K562 (cell line): ENCODE data around the gene GALT. TPM values are rescaled to one million over a fixed set of nuclear protein-coding genes. Genes with fewer than 3 reads are reported as not detected.

Source experiments
- ATF1 ChIP-seq, 2 experiments: fragments of 450-650 bp in 1 of 2; IDR thresholded peaks; 2 replicates each; pipeline ENCODE4 v1.6.1; 2016; ENCODE audit warnings: missing compliant biosample characterization in 1 of 2, missing genetic modification characterization in 1 of 2
- BHLHE40 ChIP-seq: IDR thresholded peaks from 2 replicates; pipeline ENCODE4 v1.6.1; 2011; ENCODE audit warnings: low read length, improper control_type of control experiment
- CCNT2 ChIP-seq: IDR thresholded peaks from 2 replicates; pipeline ENCODE4 v1.6.1; 2011; ENCODE audit warnings: borderline replicate concordance, low read depth, mild to moderate bottlenecking, moderate library complexity, mixed read lengths, low read length; ENCODE audit not compliant: insufficient read length; ENCODE audit errors: extremely low read depth
- DMBX1 ChIP-seq: fragments of 250-450 bp; sonication (Bioruptor Pico); IDR thresholded peaks from 2 replicates; pipeline ENCODE4 v1.8.0; 2022; ENCODE audit warnings: inconsistent platforms, mild to moderate bottlenecking, moderate library complexity, borderline replicate concordance
- FOXK1 ChIP-seq: sonication (generic); formaldehyde crosslinking; IDR thresholded peaks from 2 replicates; pipeline ENCODE4 v1.8.0; 2022; ENCODE audit warnings: missing genetic modification reagents, mild to moderate bottlenecking, borderline replicate concordance
- HDAC1 ChIP-seq, 2 experiments: fragments of 450-650 bp; IDR thresholded peaks; 2 replicates each; pipeline ENCODE4 v1.6.1; 2016 to 2017; ENCODE audit warnings: inconsistent platforms in 1 of 2, mild to moderate bottlenecking in 1 of 2, moderate library complexity in 1 of 2
- KAT8 ChIP-seq: fragments of 450-650 bp; IDR thresholded peaks from 2 replicates; pipeline ENCODE4 v1.6.1; 2016; ENCODE audit warnings: low read depth, mild to moderate bottlenecking
- MEIS2 ChIP-seq: fragments of 450-650 bp; IDR thresholded peaks from 2 replicates; pipeline ENCODE4 v1.6.1; 2014; ENCODE audit warnings: mild to moderate bottlenecking; ENCODE audit not compliant: partially characterized antibody
- MYNN ChIP-seq, 2 experiments: sonication (generic); formaldehyde crosslinking in 1 of 2; IDR thresholded peaks; 2 replicates each; pipeline versions ENCODE4 v1.5.0 to v1.6.1; 2016 to 2020; ENCODE audit warnings: antibody characterized with exemption in 1 of 2, missing genetic modification reagents in 1 of 2
- NFE2 ChIP-seq: IDR thresholded peaks from 2 replicates; pipeline ENCODE4 v1.6.1; 2014; ENCODE audit warnings: antibody characterized with exemption, low read depth
- POLR2G ChIP-seq: fragments of 200-400 bp; formaldehyde crosslinking; IDR thresholded peaks from 2 replicates; pipeline ENCODE4 v1.6.1; 2017; ENCODE audit warnings: low read depth, mild to moderate bottlenecking, antibody characterized with exemption, low read length, moderate library complexity
- SMAD4 ChIP-seq: fragments of 250-450 bp; sonication (Bioruptor Pico); conservative IDR thresholded peaks from 2 replicates; pipeline ENCODE4 v1.8.0; 2021; ENCODE audit warnings: inconsistent platforms, mild to moderate bottlenecking, moderate library complexity
- SNRNP70 ChIP-seq: fragments of 200-400 bp; formaldehyde crosslinking; optimal IDR thresholded peaks from 2 replicates; pipeline ENCODE3; 2017; ENCODE audit warnings: low read depth, low read length
- SP1 ChIP-seq: sonication (generic); formaldehyde crosslinking; IDR thresholded peaks from 2 replicates; pipeline ENCODE4 v1.8.1; 2022; ENCODE audit warnings: mild to moderate bottlenecking, missing genetic modification reagents
- TEAD2 ChIP-seq: fragments of 450-650 bp; IDR thresholded peaks from 2 replicates; pipeline ENCODE4 v1.6.1; 2016; ENCODE audit warnings: missing genetic modification characterization, control low read depth, missing compliant biosample characterization
- ZBTB2 ChIP-seq: fragments of 450-650 bp; IDR thresholded peaks from 2 replicates; pipeline ENCODE4 v1.6.1; 2016; ENCODE audit warnings: antibody characterized with exemption
- ZNF217 ChIP-seq: sonication (generic); formaldehyde crosslinking; IDR thresholded peaks from 2 replicates; pipeline ENCODE4 v1.8.0; 2022; ENCODE audit warnings: mild to moderate bottlenecking, missing genetic modification reagents
- ZNF589 ChIP-seq: fragments of 200-800 bp; sonication (Bioruptor generic); IDR thresholded peaks from 2 replicates; pipeline ENCODE4 v1.6.1; 2016; ENCODE audit warnings: low read depth, missing genetic modification characterization, missing compliant biosample characterization
- polyA plus RNA-seq, 8 experiments: library from polyadenylated mRNA; depleted of rRNA in 4 of 8; stranded (reverse) in 5 of 8; unstranded in 3 of 8; fragments of >200 nt; fragmentation: Nextera tagmentation in 2 of 8; fragmentation: Illumina TruSeq in 1 of 8; extraction: Ambion mirVana in 2 of 8; extraction: Trizol in 1 of 8; gene quantifications; 2 replicates each; pipeline versions ENCODE4 v1.2.1 to v1.2.3, GENCODE V29; 2011 to 2014; ENCODE audit warnings: inconsistent platforms in 1 of 8, missing spikeins in 1 of 8
- total RNA-seq, 7 experiments: library from RNA; depleted of rRNA in 6 of 7; stranded (reverse); fragments of >200 nt in 6 of 7; fragmentation: Illumina TruSeq in 2 of 7; extraction: Trizol in 2 of 7; gene quantifications; 2 replicates each; pipeline versions ENCODE4 v1.2.1 to v1.2.3, GENCODE V29; 2011 to 2021; ENCODE audit warnings: low replicate concordance in 1 of 7
- TF ChIP-seq, protein P1 (sequence below): conservative IDR thresholded peaks from 2 replicates; pipeline ENCODE4 v1.6.1; 2011; ENCODE audit warnings: low read depth, mild to moderate bottlenecking, low read length; ENCODE audit not compliant: control insufficient read depth
- TF ChIP-seq, protein P2 (sequence below), 3 experiments: IDR thresholded peaks in 2 of 3; conservative IDR thresholded peaks in 1 of 3; 2 replicates each; pipeline ENCODE4 v1.5.1; 2011 to 2012; ENCODE audit warnings: low read length in 3 of 3, mild to moderate bottlenecking in 3 of 3, control low read depth in 2 of 3, improper control_type of control experiment in 1 of 3, inconsistent platforms in 1 of 3, low read depth in 1 of 3, mixed read lengths in 1 of 3, moderate library complexity in 1 of 3; ENCODE audit not compliant: insufficient read depth in 2 of 3
- TF ChIP-seq, protein P3 (sequence below): fragments of 200-800 bp; sonication (Bioruptor generic); IDR thresholded peaks from 2 replicates; pipeline ENCODE4 v1.6.1; 2017; ENCODE audit warnings: missing genetic modification characterization, missing compliant biosample characterization

Gene GALT
- total and polyA plus RNA-seq, 9 of the 15 experiments (the other 6 are each of a cell fraction or from before 2014, with no cell fraction given) = 7.3 to 29.2 (median 15.6) TPM

DNA sequence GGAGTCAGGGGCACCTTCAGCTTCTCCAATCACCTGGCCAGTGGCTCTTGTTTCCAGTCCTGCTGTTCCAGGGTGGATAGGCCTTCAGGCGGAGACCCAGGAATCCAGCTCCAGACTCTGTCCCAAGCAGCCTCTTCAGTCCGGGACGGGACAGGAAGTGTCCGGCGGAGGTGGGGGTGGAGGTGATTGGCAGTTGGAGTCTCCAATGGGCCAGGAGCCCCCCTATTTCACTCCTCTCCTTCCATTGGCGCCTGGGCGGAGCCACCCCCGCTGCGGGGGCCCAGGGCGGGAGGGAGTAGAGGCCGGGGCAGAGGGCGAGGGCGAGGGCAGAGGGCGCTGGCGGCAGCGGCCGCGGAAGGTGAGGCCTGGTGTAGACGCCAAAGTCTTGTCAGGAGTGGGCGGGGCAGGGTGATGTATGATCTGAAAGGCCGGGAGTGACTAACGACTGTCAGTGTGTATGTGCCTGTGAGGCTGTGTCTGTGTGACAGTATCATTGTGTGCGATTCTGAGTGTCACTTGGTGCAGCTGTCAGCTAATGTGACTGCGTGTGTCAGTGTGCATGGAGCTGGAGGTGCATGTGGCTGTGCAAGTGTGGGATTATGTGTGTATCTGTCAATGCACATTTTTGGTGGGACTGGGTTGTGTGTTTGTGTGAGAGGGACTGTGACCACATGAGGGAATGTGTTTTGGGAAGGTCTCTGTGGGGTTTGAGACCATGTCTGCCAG, 5.6 kb downstream of the GALT start, which contains the start of gene IL11RA (continued):
- TF ChIP-seq BHLHE40 = peak; percentile 29; the same call in 1 of the 2 replicates
- TF ChIP-seq SP1 (CRISPR knock-in tag) = peak; percentile 50; the same call in 1 of the 2 replicates
- peak; percentile 99 for TF ChIP-seq MEIS2
- TF ChIP-seq FOXK1 (CRISPR knock-in tag) = no peak
- TF ChIP-seq ZNF217 (CRISPR knock-in tag) = no peak
- peak; percentile 59 for TF ChIP-seq SMAD4
- TF ChIP-seq HDAC1 (IDR thresholded peaks at IDR 0.05) = peak in 1 of 2 experiments; percentile 87; a peak in 2 of 4 replicates
- TF ChIP-seq ZNF589 (CRISPR knock-in tag) = no peak
- TF ChIP-seq, protein P1, sequence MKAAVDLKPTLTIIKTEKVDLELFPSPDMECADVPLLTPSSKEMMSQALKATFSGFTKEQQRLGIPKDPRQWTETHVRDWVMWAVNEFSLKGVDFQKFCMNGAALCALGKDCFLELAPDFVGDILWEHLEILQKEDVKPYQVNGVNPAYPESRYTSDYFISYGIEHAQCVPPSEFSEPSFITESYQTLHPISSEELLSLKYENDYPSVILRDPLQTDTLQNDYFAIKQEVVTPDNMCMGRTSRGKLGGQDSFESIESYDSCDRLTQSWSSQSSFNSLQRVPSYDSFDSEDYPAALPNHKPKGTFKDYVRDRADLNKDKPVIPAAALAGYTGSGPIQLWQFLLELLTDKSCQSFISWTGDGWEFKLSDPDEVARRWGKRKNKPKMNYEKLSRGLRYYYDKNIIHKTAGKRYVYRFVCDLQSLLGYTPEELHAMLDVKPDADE = peak; percentile 46; the same call in 1 of the 2 replicates
- TF ChIP-seq, protein P2, sequence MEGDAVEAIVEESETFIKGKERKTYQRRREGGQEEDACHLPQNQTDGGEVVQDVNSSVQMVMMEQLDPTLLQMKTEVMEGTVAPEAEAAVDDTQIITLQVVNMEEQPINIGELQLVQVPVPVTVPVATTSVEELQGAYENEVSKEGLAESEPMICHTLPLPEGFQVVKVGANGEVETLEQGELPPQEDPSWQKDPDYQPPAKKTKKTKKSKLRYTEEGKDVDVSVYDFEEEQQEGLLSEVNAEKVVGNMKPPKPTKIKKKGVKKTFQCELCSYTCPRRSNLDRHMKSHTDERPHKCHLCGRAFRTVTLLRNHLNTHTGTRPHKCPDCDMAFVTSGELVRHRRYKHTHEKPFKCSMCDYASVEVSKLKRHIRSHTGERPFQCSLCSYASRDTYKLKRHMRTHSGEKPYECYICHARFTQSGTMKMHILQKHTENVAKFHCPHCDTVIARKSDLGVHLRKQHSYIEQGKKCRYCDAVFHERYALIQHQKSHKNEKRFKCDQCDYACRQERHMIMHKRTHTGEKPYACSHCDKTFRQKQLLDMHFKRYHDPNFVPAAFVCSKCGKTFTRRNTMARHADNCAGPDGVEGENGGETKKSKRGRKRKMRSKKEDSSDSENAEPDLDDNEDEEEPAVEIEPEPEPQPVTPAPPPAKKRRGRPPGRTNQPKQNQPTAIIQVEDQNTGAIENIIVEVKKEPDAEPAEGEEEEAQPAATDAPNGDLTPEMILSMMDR (IDR thresholded peaks at IDR 0.05 in 2 of 3, conservative IDR thresholded peaks at IDR 0.05 in 1 of 3; ENCODE audit: insufficient read depth in 2 of 3, low read depth in 1 of 3, low read length in 3 of 3) = peak; percentile 7 to 29 (median 20); a peak in 3 of 6 replicates
- peak; percentile 91 for TF ChIP-seq MYNN (IDR thresholded peaks at IDR 0.05)
- TF ChIP-seq MYNN (CRISPR knock-in tag; IDR thresholded peaks at IDR 0.05) = no peak
- TF ChIP-seq POLR2G = peak; percentile 66
- no peak for TF ChIP-seq TEAD2 (tag)
- TF ChIP-seq CCNT2 = peak; percentile 70
- no peak for TF ChIP-seq ATF1 (CRISPR knock-in tag; IDR thresholded peaks at IDR 0.05)
- TF ChIP-seq ATF1 (tag; IDR thresholded peaks at IDR 0.05) = peak; percentile 71; the same call in 1 of the 2 replicates
- no peak for TF ChIP-seq SNRNP70
- no peak for TF ChIP-seq DMBX1 (CRISPR knock-in tag)
- TF ChIP-seq NFE2 = 0 out of 2 replicates have a peak, but pooled peaks have one; percentile 11
- TF ChIP-seq ZBTB2 = no peak
- TF ChIP-seq, protein P3, sequence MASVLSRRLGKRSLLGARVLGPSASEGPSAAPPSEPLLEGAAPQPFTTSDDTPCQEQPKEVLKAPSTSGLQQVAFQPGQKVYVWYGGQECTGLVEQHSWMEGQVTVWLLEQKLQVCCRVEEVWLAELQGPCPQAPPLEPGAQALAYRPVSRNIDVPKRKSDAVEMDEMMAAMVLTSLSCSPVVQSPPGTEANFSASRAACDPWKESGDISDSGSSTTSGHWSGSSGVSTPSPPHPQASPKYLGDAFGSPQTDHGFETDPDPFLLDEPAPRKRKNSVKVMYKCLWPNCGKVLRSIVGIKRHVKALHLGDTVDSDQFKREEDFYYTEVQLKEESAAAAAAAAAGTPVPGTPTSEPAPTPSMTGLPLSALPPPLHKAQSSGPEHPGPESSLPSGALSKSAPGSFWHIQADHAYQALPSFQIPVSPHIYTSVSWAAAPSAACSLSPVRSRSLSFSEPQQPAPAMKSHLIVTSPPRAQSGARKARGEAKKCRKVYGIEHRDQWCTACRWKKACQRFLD = no peak
- TF ChIP-seq KAT8 = no peak
